ENCODE measurements around the gene COL27A1. TPM values are rescaled to one million over a fixed set of nuclear protein-coding genes. Genes with fewer than 3 reads are reported as not detected.

The COL27A1 gene
- total and polyA plus RNA-seq, 2 experiments from 2014 or later = 10.5 to 18.0 TPM

- Mint-ChIP-seq H3K4me1 (peaks cover 6% of the 10 kb centered on the region), H3K9me3 (no peaks in the 10 kb centered on the region), H3K27ac (no peak overlapping the region), H3K4me3 (no peak overlapping the region), H3K36me3 (ENCODE audit: low read depth) (no peaks in the 10 kb centered on the region; the same call in 2 of the 3 replicates), H3K27me3 (ENCODE audit: insufficient read depth, low read depth, poor library complexity) (peaks cover 8% of the 10 kb centered on the region)
- Histone ChIP-seq H3K4me3 (no peak overlapping the region), H3K9me2 (ENCODE audit: insufficient read depth) (no peaks in the 10 kb centered on the region), H3K4me1 (ENCODE audit: insufficient read depth) (no peaks in the 10 kb centered on the region), H3K4me2 (no peak overlapping the region), H3K27ac (ENCODE audit: low read depth) (no peak overlapping the region), H3K79me2 (replicated peaks; ENCODE audit: insufficient read depth) (no peaks in the 10 kb centered on the region), H3F3A (replicated peaks; ENCODE audit: low read depth) (no peaks in the 10 kb centered on the region), H4K20me1 (replicated peaks; ENCODE audit: insufficient read depth) (no peaks in the 10 kb centered on the region), H3K27me3 (ENCODE audit: insufficient read depth) (no peaks in the 10 kb centered on the region), H2AFZ (no peak overlapping the region), H3K36me3 (ENCODE audit: insufficient read depth) (no peaks in the 10 kb centered on the region)
- ATAC-seq (no peak), DNase-seq (ENCODE audit: low spot score) (no peak)
- TF ChIP-seq CTCF (conservative IDR thresholded peaks at IDR 0.05; ENCODE audit: low read depth in 2 of 2) (no peak), POLR2AphosphoS5 (IDR thresholded peaks at IDR 0.05; ENCODE audit: low read depth) (no peak), CREB1 (CRISPR knock-in tag; IDR thresholded peaks at IDR 0.05; ENCODE audit: low read depth) (no peak), ETS1 (IDR thresholded peaks at IDR 0.05) (no peak), EZH2phosphoT487 (IDR thresholded peaks at IDR 0.05; ENCODE audit: unreplicated experiment) (no peak), ZNF331 (CRISPR knock-in tag; IDR thresholded peaks at IDR 0.05; ENCODE audit: low read depth) (no peak), STAT1 (IDR thresholded peaks at IDR 0.05; ENCODE audit: unreplicated experiment) (no peak), EZH2 (IDR thresholded peaks at IDR 0.05; ENCODE audit: low read depth, unreplicated experiment) (no peak), JUNB (IDR thresholded peaks at IDR 0.05; ENCODE audit: unreplicated experiment) (no peak), NANOG (IDR thresholded peaks at IDR 0.05; ENCODE audit: borderline replicate concordance) (no peak), ZNF114 (CRISPR knock-in tag; IDR thresholded peaks at IDR 0.05) (no peak)
- TF ChIP-seq, protein P1, sequence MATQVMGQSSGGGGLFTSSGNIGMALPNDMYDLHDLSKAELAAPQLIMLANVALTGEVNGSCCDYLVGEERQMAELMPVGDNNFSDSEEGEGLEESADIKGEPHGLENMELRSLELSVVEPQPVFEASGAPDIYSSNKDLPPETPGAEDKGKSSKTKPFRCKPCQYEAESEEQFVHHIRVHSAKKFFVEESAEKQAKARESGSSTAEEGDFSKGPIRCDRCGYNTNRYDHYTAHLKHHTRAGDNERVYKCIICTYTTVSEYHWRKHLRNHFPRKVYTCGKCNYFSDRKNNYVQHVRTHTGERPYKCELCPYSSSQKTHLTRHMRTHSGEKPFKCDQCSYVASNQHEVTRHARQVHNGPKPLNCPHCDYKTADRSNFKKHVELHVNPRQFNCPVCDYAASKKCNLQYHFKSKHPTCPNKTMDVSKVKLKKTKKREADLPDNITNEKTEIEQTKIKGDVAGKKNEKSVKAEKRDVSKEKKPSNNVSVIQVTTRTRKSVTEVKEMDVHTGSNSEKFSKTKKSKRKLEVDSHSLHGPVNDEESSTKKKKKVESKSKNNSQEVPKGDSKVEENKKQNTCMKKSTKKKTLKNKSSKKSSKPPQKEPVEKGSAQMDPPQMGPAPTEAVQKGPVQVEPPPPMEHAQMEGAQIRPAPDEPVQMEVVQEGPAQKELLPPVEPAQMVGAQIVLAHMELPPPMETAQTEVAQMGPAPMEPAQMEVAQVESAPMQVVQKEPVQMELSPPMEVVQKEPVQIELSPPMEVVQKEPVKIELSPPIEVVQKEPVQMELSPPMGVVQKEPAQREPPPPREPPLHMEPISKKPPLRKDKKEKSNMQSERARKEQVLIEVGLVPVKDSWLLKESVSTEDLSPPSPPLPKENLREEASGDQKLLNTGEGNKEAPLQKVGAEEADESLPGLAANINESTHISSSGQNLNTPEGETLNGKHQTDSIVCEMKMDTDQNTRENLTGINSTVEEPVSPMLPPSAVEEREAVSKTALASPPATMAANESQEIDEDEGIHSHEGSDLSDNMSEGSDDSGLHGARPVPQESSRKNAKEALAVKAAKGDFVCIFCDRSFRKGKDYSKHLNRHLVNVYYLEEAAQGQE (IDR thresholded peaks at IDR 0.05; ENCODE audit: unreplicated experiment) = no peak
- TF ChIP-seq, protein P2, sequence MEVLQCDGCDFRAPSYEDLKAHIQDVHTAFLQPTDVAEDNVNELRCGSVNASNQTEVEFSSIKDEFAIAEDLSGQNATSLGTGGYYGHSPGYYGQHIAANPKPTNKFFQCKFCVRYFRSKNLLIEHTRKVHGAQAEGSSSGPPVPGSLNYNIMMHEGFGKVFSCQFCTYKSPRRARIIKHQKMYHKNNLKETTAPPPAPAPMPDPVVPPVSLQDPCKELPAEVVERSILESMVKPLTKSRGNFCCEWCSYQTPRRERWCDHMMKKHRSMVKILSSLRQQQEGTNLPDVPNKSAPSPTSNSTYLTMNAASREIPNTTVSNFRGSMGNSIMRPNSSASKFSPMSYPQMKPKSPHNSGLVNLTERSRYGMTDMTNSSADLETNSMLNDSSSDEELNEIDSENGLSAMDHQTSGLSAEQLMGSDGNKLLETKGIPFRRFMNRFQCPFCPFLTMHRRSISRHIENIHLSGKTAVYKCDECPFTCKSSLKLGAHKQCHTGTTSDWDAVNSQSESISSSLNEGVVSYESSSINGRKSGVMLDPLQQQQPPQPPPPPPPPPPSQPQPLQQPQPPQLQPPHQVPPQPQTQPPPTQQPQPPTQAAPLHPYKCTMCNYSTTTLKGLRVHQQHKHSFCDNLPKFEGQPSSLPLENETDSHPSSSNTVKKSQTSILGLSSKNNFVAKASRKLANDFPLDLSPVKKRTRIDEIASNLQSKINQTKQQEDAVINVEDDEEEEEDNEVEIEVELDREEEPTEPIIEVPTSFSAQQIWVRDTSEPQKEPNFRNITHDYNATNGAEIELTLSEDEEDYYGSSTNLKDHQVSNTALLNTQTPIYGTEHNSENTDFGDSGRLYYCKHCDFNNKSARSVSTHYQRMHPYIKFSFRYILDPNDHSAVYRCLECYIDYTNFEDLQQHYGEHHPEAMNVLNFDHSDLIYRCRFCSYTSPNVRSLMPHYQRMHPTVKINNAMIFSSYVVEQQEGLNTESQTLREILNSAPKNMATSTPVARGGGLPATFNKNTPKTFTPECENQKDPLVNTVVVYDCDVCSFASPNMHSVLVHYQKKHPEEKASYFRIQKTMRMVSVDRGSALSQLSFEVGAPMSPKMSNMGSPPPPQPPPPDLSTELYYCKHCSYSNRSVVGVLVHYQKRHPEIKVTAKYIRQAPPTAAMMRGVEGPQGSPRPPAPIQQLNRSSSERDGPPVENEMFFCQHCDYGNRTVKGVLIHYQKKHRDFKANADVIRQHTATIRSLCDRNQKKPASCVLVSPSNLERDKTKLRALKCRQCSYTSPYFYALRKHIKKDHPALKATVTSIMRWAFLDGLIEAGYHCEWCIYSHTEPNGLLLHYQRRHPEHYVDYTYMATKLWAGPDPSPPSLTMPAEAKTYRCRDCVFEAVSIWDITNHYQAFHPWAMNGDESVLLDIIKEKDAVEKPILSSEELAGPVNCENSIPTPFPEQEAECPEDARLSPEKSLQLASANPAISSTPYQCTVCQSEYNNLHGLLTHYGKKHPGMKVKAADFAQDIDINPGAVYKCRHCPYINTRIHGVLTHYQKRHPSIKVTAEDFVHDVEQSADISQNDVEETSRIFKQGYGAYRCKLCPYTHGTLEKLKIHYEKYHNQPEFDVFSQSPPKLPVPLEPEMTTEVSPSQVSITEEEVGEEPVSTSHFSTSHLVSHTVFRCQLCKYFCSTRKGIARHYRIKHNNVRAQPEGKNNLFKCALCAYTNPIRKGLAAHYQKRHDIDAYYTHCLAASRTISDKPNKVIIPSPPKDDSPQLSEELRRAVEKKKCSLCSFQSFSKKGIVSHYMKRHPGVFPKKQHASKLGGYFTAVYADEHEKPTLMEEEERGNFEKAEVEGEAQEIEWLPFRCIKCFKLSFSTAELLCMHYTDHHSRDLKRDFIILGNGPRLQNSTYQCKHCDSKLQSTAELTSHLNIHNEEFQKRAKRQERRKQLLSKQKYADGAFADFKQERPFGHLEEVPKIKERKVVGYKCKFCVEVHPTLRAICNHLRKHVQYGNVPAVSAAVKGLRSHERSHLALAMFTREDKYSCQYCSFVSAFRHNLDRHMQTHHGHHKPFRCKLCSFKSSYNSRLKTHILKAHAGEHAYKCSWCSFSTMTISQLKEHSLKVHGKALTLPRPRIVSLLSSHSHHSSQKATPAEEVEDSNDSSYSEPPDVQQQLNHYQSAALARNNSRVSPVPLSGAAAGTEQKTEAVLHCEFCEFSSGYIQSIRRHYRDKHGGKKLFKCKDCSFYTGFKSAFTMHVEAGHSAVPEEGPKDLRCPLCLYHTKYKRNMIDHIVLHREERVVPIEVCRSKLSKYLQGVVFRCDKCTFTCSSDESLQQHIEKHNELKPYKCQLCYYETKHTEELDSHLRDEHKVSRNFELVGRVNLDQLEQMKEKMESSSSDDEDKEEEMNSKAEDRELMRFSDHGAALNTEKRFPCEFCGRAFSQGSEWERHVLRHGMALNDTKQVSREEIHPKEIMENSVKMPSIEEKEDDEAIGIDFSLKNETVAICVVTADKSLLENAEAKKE (CRISPR knock-in tag; IDR thresholded peaks at IDR 0.05) = no peak
These were observed 31.2 kb upstream of the COL27A1 start for GRCh38 chr9:114124138-114124537.

Measured in GM23338 (cell line).